H1 (cell line): ENCODE data around the gene TNFRSF1A. TPM values are rescaled to one million over a fixed set of nuclear protein-coding genes. Genes with fewer than 3 reads are reported as not detected.

Experiments used
- CTCF ChIA-PET: fragments of 300-600 bp; sonication (Branson Sonifier 250); formaldehyde crosslinking; loops from one replicate; lab custom pipeline; 2021; ENCODE audit not compliant: partially characterized antibody; lab: Charles Lee
- POLR2A ChIA-PET: fragments of 300-600 bp; sonication (Branson Sonifier 250); formaldehyde crosslinking; loops from one replicate; lab custom pipeline; 2021; ENCODE audit warnings: inconsistent platforms; ENCODE audit not compliant: partially characterized antibody; lab: Charles Lee
- DNase-seq, 2 experiments: peaks; one replicate each; pipeline versions ENCODE4 v3.0.0 to v3.0.0-alpha.2; 2010 to 2022; ENCODE audit warnings: low spot score in 2 of 2, low read depth in 1 of 2, mixed read lengths in 1 of 2
- FAIRE-seq: peaks from 2 replicates; lab custom pipeline; 2011; peaks lifted over from hg19 to GRCh38; lab: Jason Lieb, UNC
- H2AFZ ChIP-seq: 2 replicates; pipeline ENCODE4 v1.8.1; 2012; ENCODE audit warnings: low read length, inconsistent platforms
- H2AK5ac ChIP-seq: 2 replicates; pipeline ENCODE4 v1.6.1; 2013; ENCODE audit warnings: low read depth, low read length
- H2BK120ac ChIP-seq: replicated peaks from 2 replicates; pipeline ENCODE3; 2013; ENCODE audit warnings: low read depth, low read length, inconsistent platforms
- H2BK12ac ChIP-seq: 2 replicates; pipeline ENCODE4 v1.6.1; 2013; ENCODE audit warnings: low read depth, low read length
- H2BK15ac ChIP-seq: 2 replicates; pipeline ENCODE4 v1.6.1; 2013; ENCODE audit warnings: low read length
- H2BK20ac ChIP-seq: 2 replicates; pipeline ENCODE4 v1.6.1; 2013; ENCODE audit warnings: low read length
- H2BK5ac ChIP-seq: 2 replicates; pipeline ENCODE4 v1.6.1; 2013; ENCODE audit warnings: low read depth, low read length
- H3K14ac ChIP-seq: 2 replicates; pipeline ENCODE4 v1.6.1; 2013; ENCODE audit warnings: inconsistent platforms; ENCODE audit not compliant: insufficient read length
- H3K18ac ChIP-seq: 2 replicates; pipeline ENCODE4 v1.6.1; 2013; ENCODE audit warnings: low read length; ENCODE audit errors: extremely low read depth
- H3K23ac ChIP-seq: 2 replicates; pipeline ENCODE4 v1.6.1; 2013; ENCODE audit warnings: inconsistent platforms; ENCODE audit not compliant: insufficient read length
- H3K23me2 ChIP-seq: 2 replicates; pipeline ENCODE4 v1.6.1; 2013; ENCODE audit warnings: low read depth, low read length
- H3K27ac ChIP-seq: 2 replicates; pipeline ENCODE4 v1.6.1; 2011; ENCODE audit warnings: low read depth, low read length, inconsistent platforms
- H3K27me3 ChIP-seq, 4 experiments: replicated peaks in 1 of 4; 1 replicate in 1 of 4; 2 replicates in 3 of 4; pipeline versions ENCODE4 v1.6.1 to v1.8.1; 2011 to 2013; ENCODE audit warnings: low read length in 3 of 4, mild to moderate bottlenecking in 3 of 4, inconsistent platforms in 2 of 4, mixed read lengths in 2 of 4, moderate library complexity in 1 of 4; ENCODE audit not compliant: control insufficient read depth in 3 of 4, insufficient read depth in 3 of 4; ENCODE audit errors: extremely low read depth in 1 of 4
- H3K36me3 ChIP-seq, 4 experiments: 2 replicates each; pipeline versions ENCODE4 v1.6.1 to v1.8.1; 2011 to 2013; ENCODE audit warnings: mild to moderate bottlenecking in 4 of 4, low read length in 3 of 4, moderate library complexity in 2 of 4, control low read depth in 1 of 4, inconsistent platforms in 1 of 4; ENCODE audit not compliant: insufficient read depth in 4 of 4, control insufficient read depth in 2 of 4
- H3K4ac ChIP-seq: replicated peaks from 2 replicates; pipeline ENCODE3; 2013; ENCODE audit warnings: low read length, low read depth, mixed read lengths, inconsistent platforms; ENCODE audit not compliant: insufficient read length
- H3K4me1 ChIP-seq, 4 experiments: replicated peaks in 1 of 4; 1 replicate in 1 of 4; 2 replicates in 3 of 4; pipeline versions ENCODE4 v1.6.1 to v1.8.1; 2011 to 2013; ENCODE audit warnings: low read length in 3 of 4, inconsistent platforms in 2 of 4, mixed read lengths in 1 of 4; ENCODE audit not compliant: insufficient read depth in 4 of 4, control insufficient read depth in 3 of 4
- H3K4me2 ChIP-seq, 2 experiments: 2 replicates each; pipeline versions ENCODE4 v1.6.1 to v1.8.1; 2011 to 2013; ENCODE audit warnings: low read depth in 2 of 2, low read length in 2 of 2, control low read depth in 1 of 2, inconsistent platforms in 1 of 2, mild to moderate bottlenecking in 1 of 2; ENCODE audit not compliant: insufficient read depth in 1 of 2
- H3K4me3 ChIP-seq, 4 experiments: fragments of 200-600, 300-600 bp in 1 of 4; sonication (generic), shearing (Covaris generic), sonication (Bioruptor Twin) in 1 of 4; 2 replicates each; pipeline versions ENCODE4 v1.5.1 to v1.8.1; 2011 to 2016; ENCODE audit warnings: low read length in 4 of 4, low read depth in 3 of 4, control low read depth in 2 of 4, inconsistent platforms in 2 of 4, mild to moderate bottlenecking in 2 of 4, mixed read lengths in 1 of 4, moderate library complexity in 1 of 4; ENCODE audit not compliant: insufficient read depth in 2 of 4; ENCODE audit errors: extremely low read depth in 1 of 4
- H3K56ac ChIP-seq: replicated peaks from 2 replicates; pipeline ENCODE3; 2013; ENCODE audit warnings: low read depth, mild to moderate bottlenecking, mixed read lengths, low read length, inconsistent platforms; ENCODE audit not compliant: insufficient read length
- H3K79me1 ChIP-seq: 2 replicates; pipeline ENCODE4 v1.6.1; 2013; ENCODE audit warnings: low read depth, low read length, control low read depth
- H3K79me2 ChIP-seq, 2 experiments: 2 replicates each; pipeline versions ENCODE4 v1.6.1 to v1.8.1; 2012 to 2013; ENCODE audit warnings: low read length in 2 of 2, mild to moderate bottlenecking in 2 of 2, inconsistent platforms in 1 of 2; ENCODE audit not compliant: insufficient read depth in 2 of 2, control insufficient read depth in 1 of 2
- H3K9ac ChIP-seq, 4 experiments: replicated peaks in 1 of 4; 1 replicate in 1 of 4; 2 replicates in 3 of 4; pipeline versions ENCODE4 v1.6.1 to v1.8.1; 2011 to 2013; ENCODE audit warnings: low read depth in 3 of 4, low read length in 3 of 4, control low read depth in 2 of 4, mild to moderate bottlenecking in 2 of 4, moderate library complexity in 2 of 4, inconsistent platforms in 1 of 4; ENCODE audit errors: extremely low read depth in 1 of 4
- H3K9me3 ChIP-seq, 2 experiments: 2 replicates each; pipeline versions ENCODE4 v1.6.1 to v1.8.1; 2012 to 2013; ENCODE audit warnings: mild to moderate bottlenecking in 2 of 2, moderate library complexity in 2 of 2, control low read depth in 1 of 2, inconsistent platforms in 1 of 2, low read depth in 1 of 2, low read length in 1 of 2, mixed read lengths in 1 of 2; ENCODE audit not compliant: insufficient read depth in 2 of 2
- H4K20me1 ChIP-seq, 2 experiments: replicated peaks in 1 of 2; 2 replicates each; pipeline versions ENCODE3 to v1.8.1; 2011 to 2013; ENCODE audit warnings: inconsistent platforms in 2 of 2, low read length in 2 of 2, mild to moderate bottlenecking in 1 of 2; ENCODE audit not compliant: insufficient read depth in 2 of 2, control insufficient read depth in 1 of 2
- H4K5ac ChIP-seq: 2 replicates; pipeline ENCODE4 v1.6.1; 2013; ENCODE audit warnings: low read length, low read depth, mixed read lengths, inconsistent platforms; ENCODE audit not compliant: insufficient read length
- H4K8ac ChIP-seq: 2 replicates; pipeline ENCODE4 v1.8.0; 2013; ENCODE audit warnings: mild to moderate bottlenecking, moderate library complexity, low read length, inconsistent platforms; ENCODE audit not compliant: insufficient read depth; ENCODE audit errors: extremely low read depth
- H4K91ac ChIP-seq: replicated peaks from 2 replicates; pipeline ENCODE3; 2013; ENCODE audit warnings: low read length, mixed read lengths, inconsistent platforms; ENCODE audit not compliant: insufficient read length
- BRCA1 ChIP-seq: IDR thresholded peaks from 2 replicates; pipeline ENCODE4 v1.6.1; 2012; ENCODE audit warnings: low read depth, low read length, improper control_type of control experiment
- MAFK ChIP-seq: IDR thresholded peaks from 2 replicates; pipeline ENCODE4 v1.6.1; 2012; ENCODE audit warnings: low read depth, mild to moderate bottlenecking, improper control_type of control experiment, low read length
- WGBS, 2 experiments: shearing (Covaris generic) in 1 of 2; methylation state at CpG; one replicate each; pipeline versions ENCODE4 v1.1.6 to v1.1.7; 2013 to 2015; ENCODE audit warnings: low lambda C conversion rate in 2 of 2, mixed read lengths in 2 of 2, inconsistent platforms in 1 of 2, low coverage in 1 of 2, missing lambda C conversion rate in 1 of 2; ENCODE audit not compliant: insufficient replicate concordance in 2 of 2, insufficient coverage in 1 of 2, insufficient read length in 1 of 2; ENCODE audit errors: extremely low coverage in 1 of 2, missing lambda C conversion rate in 1 of 2; 5-methylcytosine and 5-hydroxymethylcytosine counted together
- polyA plus RNA-seq, 7 experiments: library from polyadenylated mRNA; depleted of rRNA in 3 of 7; stranded (reverse) in 5 of 7; unstranded in 2 of 7; fragments of >200 nt in 5 of 7; fragments of 200-250 nt in 2 of 7; gene quantifications; 1 replicate in 5 of 7; 2 replicates in 1 of 7; 4 replicates in 1 of 7; pipeline versions ENCODE4 v1.2.1 to v1.2.3, GENCODE V29; 2011 to 2013; ENCODE audit warnings: missing spikeins in 2 of 7, mixed read lengths in 2 of 7
- total RNA-seq: library from RNA; stranded (reverse); fragmentation: NEBNext Ultra II Directional; extraction: Animal tissue kit (Norgen Biotek cat#: 25700); gene quantifications from 2 replicates; pipeline ENCODE4 v1.2.1, GENCODE V29; 2021

The TNFRSF1A gene
- total and polyA plus RNA-seq, 2 of the 8 experiments (the other 6 are each of a cell fraction or from before 2014, with no cell fraction given), result 28.7 to 42.1 TPM

GRCh38 chr12:6288235-6288634 lies 53.6 kb downstream of the TNFRSF1A start:
- 100% methylated on average over 2 of the region's 5 CpGs; no CpG with 5 or more reads in 1 of the 2 experiments for WGBS, 2 experiments
- Histone ChIP-seq H3K56ac (no peak overlapping the region), H3K27ac (no peak overlapping the region), H2AK5ac (no peak overlapping the region), H4K91ac (no peak overlapping the region), H2BK120ac (no peak overlapping the region), H3K4ac (no peak overlapping the region), H3K36me3 (no peaks in the 10 kb centered on the region), H3K14ac (no peak overlapping the region), H3K9me3 (peaks cover 0 to 2% of the 10 kb centered on the region in 2 experiments; a peak in 1 of 4 replicates), H2BK15ac (no peak overlapping the region), H3K79me2 (no peaks in the 10 kb centered on the region)
- DNase-seq, result no peak
- TF ChIP-seq MAFK (no peak), BRCA1 (no peak)
- TF ChIP-seq, all 59 proteins: peak for 0
- H3K4me1 ChIP-seq, result no peaks in the 10 kb centered on the region
- H3K9ac ChIP-seq, result no peak overlapping the region
- no peak for FAIRE-seq
- no peaks in the 10 kb centered on the region for H4K20me1 ChIP-seq
- no peak overlapping the region for H2BK20ac ChIP-seq
- CTCF ChIA-PET, result interaction anchor here (0.6 to 8.1 kb wide), 8 partner anchors 10 to 300 kb away, joined by 3 to 182 read pairs (median 4); partner anchors contain the start of gene CD9
- no peak overlapping the region for H4K5ac ChIP-seq
- no peak overlapping the region for H2BK5ac ChIP-seq
- no peak overlapping the region for H2BK12ac ChIP-seq
- no peak overlapping the region for H3K4me2 ChIP-seq
- POLR2A ChIA-PET, result interaction anchor here (1.4 kb wide), 1 partner anchor 19 kb away, joined by 3 read pairs; no protein-coding TSS in a partner anchor
- H3K4me3 ChIP-seq, result no peak overlapping the region
- no peak overlapping the region for H3K23ac ChIP-seq
- H3K23me2 ChIP-seq, result no peaks in the 10 kb centered on the region
- no peaks in the 10 kb centered on the region for H3K79me1 ChIP-seq
- peaks cover 0 to 2% (median 0%) of the 10 kb centered on the region in 4 experiments; a peak in 2 of 7 replicates for H3K27me3 ChIP-seq
- no peak overlapping the region for H3K18ac ChIP-seq
- no peak overlapping the region for H2AFZ ChIP-seq
- no peak overlapping the region for H4K8ac ChIP-seq
